WTC11 (cell line): Measurements from ENCODE around the gene FGF18.

Experiments
- CTCF ChIP-seq: fragments of 200-600 bp; IDR thresholded peaks from 2 replicates; pipeline ENCODE4 v1.8.0; 2022; ENCODE audit warnings: antibody characterized with exemption
- HMGXB4 ChIP-seq: sonication (generic); formaldehyde crosslinking; IDR thresholded peaks from 2 replicates; pipeline ENCODE4 v1.8.1; 2023; ENCODE audit warnings: mild to moderate bottlenecking, moderate library complexity, missing genetic modification reagents
- ZNF232 ChIP-seq: sonication (generic); formaldehyde crosslinking; IDR thresholded peaks from 2 replicates; pipeline ENCODE4 v1.8.0; 2022; ENCODE audit warnings: mild to moderate bottlenecking, missing genetic modification reagents

DNA sequence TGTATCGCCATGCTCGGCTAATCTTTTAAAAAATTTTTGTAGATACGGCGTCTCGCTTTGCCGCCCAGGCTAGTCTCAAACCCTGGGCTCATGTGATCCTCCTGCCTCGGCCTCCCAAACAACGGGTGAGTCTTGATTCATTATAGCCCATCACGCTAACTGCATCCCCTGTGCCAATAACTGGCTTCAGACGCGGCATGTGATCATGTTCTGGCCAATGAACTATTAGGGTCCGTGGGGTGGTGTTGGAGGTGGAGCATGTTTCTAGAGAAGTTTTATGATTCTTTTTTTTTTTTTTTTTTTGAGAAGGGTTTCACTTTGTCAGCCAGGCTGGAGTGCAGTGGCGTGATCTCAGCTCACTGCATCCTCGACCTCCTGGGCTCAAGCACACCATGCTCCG lies 51.0 kb downstream of the FGF18 start:
- TF ChIP-seq CTCF (no peak), ZNF232 (CRISPR knock-in tag) (no peak), HMGXB4 (no peak)
